Nephron (organoid): ENCODE measurements around the gene PPM1L.

Source experiments
- H3K27ac Mint-ChIP-seq, 3 experiments: 2 replicates each; pipeline ENCODE4 v1.8.0; 2020; ENCODE audit warnings: mixed read lengths in 3 of 3, mild to moderate bottlenecking in 2 of 3, moderate library complexity in 1 of 3
- H3K27me3 Mint-ChIP-seq: 2 replicates; pipeline ENCODE4 v1.8.0; 2021; ENCODE audit warnings: low read depth, mild to moderate bottlenecking, moderate library complexity, mixed read lengths
- H3K36me3 Mint-ChIP-seq: 2 replicates; pipeline ENCODE4 v1.8.0; 2020; ENCODE audit warnings: low read depth, mixed read lengths
- H3K4me1 Mint-ChIP-seq: 2 replicates; pipeline ENCODE4 v1.8.0; 2020; ENCODE audit warnings: mixed read lengths
- H3K4me3 Mint-ChIP-seq, 3 experiments: 2 replicates each; pipeline ENCODE4 v1.8.0; 2020; ENCODE audit warnings: mild to moderate bottlenecking in 3 of 3, mixed read lengths in 3 of 3, moderate library complexity in 2 of 3
- H3K9me3 Mint-ChIP-seq: 2 replicates; pipeline ENCODE4 v1.8.0; 2020; ENCODE audit warnings: mixed read lengths
- TF ChIP-seq, protein P1 (sequence below), 3 experiments: fragments of 200-600 bp; sonication (generic); IDR thresholded peaks; one replicate each; pipeline ENCODE4 v1.5.0; 2021; ENCODE audit warnings: antibody characterized with exemption in 3 of 3; ENCODE audit not compliant: unreplicated experiment in 3 of 3

PPM1L gene

GRCh38 chr3:160909917-160910316, 153.9 kb downstream of the PPM1L start:
- Mint-ChIP-seq H3K9me3 (peaks cover 7% of the 10 kb centered on the region), H3K27ac (no peak overlapping the region), H3K36me3 (no peaks in the 10 kb centered on the region), H3K4me3 (no peak overlapping the region), H3K4me1 (peaks cover 10% of the 10 kb centered on the region), H3K27me3 (no peaks in the 10 kb centered on the region)
- TF ChIP-seq, protein P1, sequence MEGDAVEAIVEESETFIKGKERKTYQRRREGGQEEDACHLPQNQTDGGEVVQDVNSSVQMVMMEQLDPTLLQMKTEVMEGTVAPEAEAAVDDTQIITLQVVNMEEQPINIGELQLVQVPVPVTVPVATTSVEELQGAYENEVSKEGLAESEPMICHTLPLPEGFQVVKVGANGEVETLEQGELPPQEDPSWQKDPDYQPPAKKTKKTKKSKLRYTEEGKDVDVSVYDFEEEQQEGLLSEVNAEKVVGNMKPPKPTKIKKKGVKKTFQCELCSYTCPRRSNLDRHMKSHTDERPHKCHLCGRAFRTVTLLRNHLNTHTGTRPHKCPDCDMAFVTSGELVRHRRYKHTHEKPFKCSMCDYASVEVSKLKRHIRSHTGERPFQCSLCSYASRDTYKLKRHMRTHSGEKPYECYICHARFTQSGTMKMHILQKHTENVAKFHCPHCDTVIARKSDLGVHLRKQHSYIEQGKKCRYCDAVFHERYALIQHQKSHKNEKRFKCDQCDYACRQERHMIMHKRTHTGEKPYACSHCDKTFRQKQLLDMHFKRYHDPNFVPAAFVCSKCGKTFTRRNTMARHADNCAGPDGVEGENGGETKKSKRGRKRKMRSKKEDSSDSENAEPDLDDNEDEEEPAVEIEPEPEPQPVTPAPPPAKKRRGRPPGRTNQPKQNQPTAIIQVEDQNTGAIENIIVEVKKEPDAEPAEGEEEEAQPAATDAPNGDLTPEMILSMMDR (IDR thresholded peaks at IDR 0.05; ENCODE audit: unreplicated experiment in 3 of 3) = no peak

GRCh38 chr3:160911411-160911810, 155.4 kb downstream of the PPM1L start:
- Mint-ChIP-seq H3K9me3 (peaks cover 7% of the 10 kb centered on the region), H3K27ac (no peak overlapping the region), H3K4me1 (peaks cover 10% of the 10 kb centered on the region), H3K27me3 (no peaks in the 10 kb centered on the region), H3K36me3 (no peaks in the 10 kb centered on the region), H3K4me3 (no peak overlapping the region)
- TF ChIP-seq, protein P1 (IDR thresholded peaks at IDR 0.05; ENCODE audit: unreplicated experiment in 3 of 3) = no peak

GRCh38 chr3:160916472-160916871, 160.4 kb downstream of the PPM1L start:
- TF ChIP-seq, protein P1 (IDR thresholded peaks at IDR 0.05; ENCODE audit: unreplicated experiment in 3 of 3) = no peak
- H3K27ac Mint-ChIP-seq = no peak overlapping the region
- peaks cover 10% of the 10 kb centered on the region for H3K4me1 Mint-ChIP-seq
- no peak overlapping the region for H3K4me3 Mint-ChIP-seq
- no peaks in the 10 kb centered on the region for H3K27me3 Mint-ChIP-seq
- peaks cover 7% of the 10 kb centered on the region for H3K9me3 Mint-ChIP-seq
- no peaks in the 10 kb centered on the region for H3K36me3 Mint-ChIP-seq

- no peaks in the 10 kb centered on the region for H3K36me3 Mint-ChIP-seq
- no peaks in the 10 kb centered on the region for H3K9me3 Mint-ChIP-seq
- H3K27me3 Mint-ChIP-seq = no peaks in the 10 kb centered on the region
- H3K27ac Mint-ChIP-seq = peak overlapping the region in 1 of 3 experiments; percentile 64
- TF ChIP-seq, protein P1 (IDR thresholded peaks at IDR 0.05; ENCODE audit: unreplicated experiment in 3 of 3) = no peak
- H3K4me3 Mint-ChIP-seq = no peak overlapping the region
- H3K4me1 Mint-ChIP-seq = peaks cover 17% of the 10 kb centered on the region
These were observed 163.9 kb downstream of the PPM1L start for GRCh38 chr3:160919942-160920341.

DNA sequence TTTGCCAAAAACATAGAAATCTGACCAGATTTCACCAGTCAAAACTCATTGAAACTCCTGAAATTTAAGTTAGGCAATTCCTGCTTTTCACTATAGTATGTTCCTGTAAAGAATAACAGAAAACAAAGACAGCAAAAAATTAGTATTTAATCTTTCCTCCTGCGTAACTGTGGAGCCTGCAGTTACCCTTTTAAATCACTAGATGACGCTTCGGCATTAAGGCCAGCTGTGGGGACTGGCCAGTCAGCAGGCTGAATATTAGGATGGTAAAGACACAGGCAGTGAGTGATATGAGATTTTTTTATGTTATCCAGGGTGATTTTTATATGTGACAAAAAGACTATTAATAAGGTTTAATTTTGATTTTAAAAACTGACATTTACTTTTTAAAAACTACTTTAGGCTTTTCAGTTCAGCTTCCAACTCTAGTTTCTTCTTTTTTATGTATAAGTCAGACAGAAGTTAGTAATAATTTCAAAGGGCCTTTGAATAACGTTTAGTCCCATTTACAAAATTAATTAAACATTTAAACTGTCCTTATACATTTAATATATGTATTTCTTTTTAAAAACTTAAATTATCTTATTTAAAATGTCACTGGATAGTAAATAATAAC, 165.1 kb downstream of the PPM1L start:
- Mint-ChIP-seq H3K9me3 (no peaks in the 10 kb centered on the region), H3K27me3 (no peaks in the 10 kb centered on the region), H3K36me3 (no peaks in the 10 kb centered on the region), H3K27ac (peak overlapping the region in 1 of 3 experiments; percentile 6), H3K4me3 (no peak overlapping the region), H3K4me1 (peaks cover 17% of the 10 kb centered on the region)
- TF ChIP-seq, protein P1 (IDR thresholded peaks at IDR 0.05; ENCODE audit: unreplicated experiment in 3 of 3) = peak; percentile 93 to 97 (median 96)

DNA sequence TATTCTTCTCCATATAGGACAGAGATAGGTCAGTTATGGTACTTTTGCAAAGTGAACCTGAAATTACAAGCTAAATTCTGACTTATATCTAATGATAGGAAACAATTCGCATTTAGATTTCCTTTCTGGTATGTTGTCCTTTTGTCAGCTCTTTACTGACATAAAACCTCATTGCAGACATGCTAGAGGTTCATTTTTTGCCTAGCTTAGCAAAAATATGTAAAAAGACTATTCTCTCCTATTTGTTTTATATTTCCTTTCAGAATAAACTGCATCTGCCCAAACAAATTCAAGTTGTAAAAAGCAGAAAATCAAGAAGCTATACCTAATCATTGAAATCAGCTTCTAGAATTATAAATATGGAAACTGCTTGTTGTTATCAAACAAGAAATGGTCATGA, 168.7 kb downstream of the PPM1L start:
- H3K9me3 Mint-ChIP-seq = no peaks in the 10 kb centered on the region
- no peaks in the 10 kb centered on the region for H3K36me3 Mint-ChIP-seq
- H3K27ac Mint-ChIP-seq = no peak overlapping the region
- TF ChIP-seq, protein P1 (IDR thresholded peaks at IDR 0.05; ENCODE audit: unreplicated experiment in 3 of 3) = no peak
- H3K4me1 Mint-ChIP-seq = peaks cover 47% of the 10 kb centered on the region
- H3K27me3 Mint-ChIP-seq = no peaks in the 10 kb centered on the region
- H3K4me3 Mint-ChIP-seq = no peak overlapping the region
